HG03280 (cell line): ENCODE results near the gene PIK3R4.

Experiments used
- ATAC-seq: cut with Tn5 transposase; IDR thresholded peaks from one replicate; pipeline ENCODE4 v1.9.1; 2021; ENCODE audit warnings: mild to moderate bottlenecking, moderate library complexity; ENCODE audit not compliant: unreplicated experiment

Gene PIK3R4

DNA sequence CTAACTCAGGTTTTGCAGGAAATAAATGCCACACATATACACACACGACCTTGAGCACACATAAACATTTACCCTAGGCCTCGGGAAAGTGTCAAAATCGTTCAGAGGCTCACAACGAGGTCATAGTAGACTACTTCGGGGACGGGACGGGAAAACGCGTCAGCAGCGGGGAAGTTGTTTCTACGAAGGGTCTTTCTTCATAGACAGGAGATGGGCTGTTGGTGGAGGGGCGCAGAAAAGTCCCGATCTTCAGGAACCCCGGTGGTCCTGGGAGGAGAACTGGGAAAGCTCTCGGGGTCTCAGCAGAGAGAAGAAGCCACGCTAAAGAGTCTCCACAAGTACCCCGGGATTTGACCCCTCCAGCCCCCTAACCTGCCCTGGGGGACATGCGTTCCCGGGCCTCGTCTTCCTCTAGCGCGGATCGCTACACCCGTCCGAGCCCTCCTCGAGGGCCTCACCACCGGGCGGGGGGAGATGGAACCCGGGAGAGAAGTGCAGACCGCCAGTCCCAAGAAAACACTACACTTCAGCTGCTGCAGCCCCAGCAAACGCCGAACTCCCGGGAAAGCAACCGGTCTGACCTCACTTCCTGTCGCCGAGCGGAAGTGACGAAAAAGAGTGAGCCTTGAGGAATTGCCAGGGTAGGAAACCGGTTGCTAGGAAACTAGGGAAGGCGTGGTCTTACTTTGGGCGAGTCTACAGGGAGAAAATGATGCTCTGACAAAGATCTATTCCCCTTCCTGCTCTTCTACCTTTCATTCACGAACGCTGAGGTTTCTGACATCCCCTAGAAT lies at the start of gene PIK3R4:
Gene PIK3R4 (minus strand): TSS at position 584 of the 794 bp plus-strand sequence. CDS start 1,611 bp downstream, outside the sequence.
- peak; percentile 88 for ATAC-seq

DNA sequence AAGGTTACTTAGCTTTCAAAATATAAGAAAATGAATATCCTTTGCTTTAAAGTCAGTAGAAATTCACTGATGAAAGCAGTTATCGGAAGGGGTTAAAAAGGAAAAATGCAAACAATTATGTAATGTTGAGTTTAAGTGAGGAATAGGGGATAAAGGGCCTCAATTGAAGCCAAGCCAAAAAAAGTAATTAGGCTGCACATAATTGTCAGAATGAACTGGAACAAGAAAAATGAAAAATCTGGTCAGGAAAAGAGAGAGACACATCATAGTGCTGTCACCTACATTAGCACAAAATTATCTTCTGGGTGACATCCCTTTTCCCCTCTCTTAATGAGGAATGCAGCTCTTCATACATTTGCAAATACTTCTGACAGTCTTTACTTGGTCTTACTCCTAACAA lies 48.8 kb upstream of the PIK3R4 start:
- ATAC-seq = no peak

- no peak for ATAC-seq
Observed at GRCh38 chr3:130792246-130792645, 45.6 kb upstream of the PIK3R4 start.

DNA sequence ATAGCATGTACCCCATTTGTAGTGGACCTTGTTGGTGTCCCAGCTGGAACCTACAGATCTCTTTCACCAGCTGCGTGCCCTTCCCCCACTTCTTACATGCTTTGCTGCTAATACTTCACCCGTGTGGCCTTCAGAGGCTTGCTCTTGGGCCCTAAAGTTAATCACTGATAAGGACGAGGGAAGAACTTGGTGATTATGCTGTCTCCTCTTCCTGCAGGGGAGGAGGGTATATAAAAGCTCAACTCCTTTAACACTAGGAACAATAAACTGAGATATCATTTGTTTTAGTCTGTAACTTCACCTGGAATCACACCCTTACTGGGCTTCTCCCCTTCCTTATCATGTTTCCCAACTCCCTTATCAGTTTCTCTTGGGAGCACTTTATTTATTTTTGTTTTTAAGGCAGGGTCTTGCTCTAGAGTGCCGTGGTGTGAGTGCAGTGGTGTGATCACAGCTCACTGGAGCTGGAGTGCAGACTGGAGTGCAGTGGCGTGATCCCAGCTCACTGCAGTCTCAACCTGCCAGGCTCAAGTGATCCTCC lies 43.2 kb upstream of the PIK3R4 start:
- ATAC-seq = no peak

- no peak for ATAC-seq
Observed at GRCh38 chr3:130787422-130788068, 40.9 kb upstream of the PIK3R4 start.

DNA sequence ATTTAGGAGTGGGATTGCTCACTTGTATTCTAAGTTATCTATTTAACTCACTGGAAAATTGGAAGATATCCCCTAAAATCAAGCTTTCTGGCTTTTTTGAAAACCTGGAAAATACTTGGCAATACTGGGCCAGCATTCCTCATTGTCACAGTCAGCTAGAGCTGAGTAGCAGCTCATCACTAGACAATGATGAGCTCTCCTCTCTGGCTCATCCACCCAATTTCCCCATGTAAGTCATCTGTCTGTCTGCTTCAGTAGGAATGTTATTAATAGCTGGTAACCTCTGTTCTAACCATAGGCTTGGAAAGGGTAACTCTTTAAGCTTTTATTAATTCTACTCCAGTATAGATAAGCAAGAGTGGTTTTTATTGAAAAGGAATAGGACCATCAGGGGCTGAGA lies 39.7 kb upstream of the PIK3R4 start:
- no peak for ATAC-seq

GRCh38 chr3:130783629-130784028 lies 37.0 kb upstream of the PIK3R4 start:
- no peak for ATAC-seq

DNA sequence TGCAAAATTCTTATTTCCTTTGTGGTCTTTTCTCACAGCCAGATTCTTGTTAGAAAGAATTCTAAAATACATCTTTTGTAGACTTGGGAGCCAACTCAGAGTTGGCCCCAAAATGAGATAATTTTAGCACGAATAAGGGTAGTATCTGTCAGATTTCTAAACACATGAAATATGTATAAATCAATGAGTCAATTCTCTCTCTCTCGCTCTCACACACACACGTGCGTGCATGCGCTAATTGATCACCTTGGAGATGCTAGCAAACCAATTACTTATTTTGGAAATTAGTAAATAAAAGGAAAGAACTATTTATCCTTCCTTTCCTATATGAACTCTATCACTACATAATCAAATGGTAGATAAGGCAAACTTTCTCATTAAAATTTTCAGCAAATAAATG lies 32.9 kb upstream of the PIK3R4 start:
- ATAC-seq = no peak

- peak; percentile 88 for ATAC-seq
Observed at GRCh38 chr3:130779031-130779430, 32.4 kb upstream of the PIK3R4 start.

- no peak for ATAC-seq
Observed at GRCh38 chr3:130773366-130773765, 26.7 kb upstream of the PIK3R4 start.

DNA sequence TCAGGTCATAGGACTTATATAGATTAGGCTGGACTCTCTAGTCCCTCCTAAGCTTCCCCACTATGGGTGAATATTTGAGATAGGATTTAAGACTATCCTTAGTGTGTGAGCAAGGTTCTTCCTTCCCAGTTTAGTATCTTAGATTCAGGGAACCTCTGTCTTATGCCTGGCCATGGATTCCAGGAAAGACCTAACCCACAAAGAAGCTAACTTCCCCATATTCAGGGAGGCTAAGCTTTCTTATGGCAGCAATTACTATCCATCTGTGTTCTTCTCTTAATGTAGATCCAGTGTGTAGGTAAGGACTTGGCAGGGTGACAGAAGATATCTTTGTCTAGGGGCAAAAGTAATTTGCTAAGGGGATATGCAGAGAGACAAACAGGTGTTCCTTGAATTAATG lies 25.5 kb upstream of the PIK3R4 start:
- ATAC-seq = no peak

GRCh38 chr3:130770644-130771043 lies 24.0 kb upstream of the PIK3R4 start:
- no peak for ATAC-seq

GRCh38 chr3:130761730-130762311 lies 15.2 kb upstream of the PIK3R4 start:
- ATAC-seq = no peak

DNA sequence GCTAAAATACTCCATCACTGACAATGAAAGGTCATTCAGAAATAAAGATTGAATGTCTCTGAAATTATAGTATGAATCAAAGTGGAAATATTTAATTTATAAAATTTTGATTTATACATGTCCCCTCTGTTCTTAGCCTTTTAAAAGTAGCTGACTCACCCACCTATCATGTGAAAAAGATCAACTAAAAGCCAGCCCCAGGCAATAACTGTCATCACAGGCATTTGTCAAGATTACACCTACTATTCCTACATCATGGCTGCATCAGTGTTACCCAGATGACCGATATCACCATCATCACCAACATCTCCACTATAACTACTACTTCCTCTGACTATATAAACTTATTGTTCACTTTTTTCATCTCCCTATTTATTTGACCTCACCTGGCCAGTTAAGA lies 14.3 kb upstream of the PIK3R4 start:
- no peak for ATAC-seq

DNA sequence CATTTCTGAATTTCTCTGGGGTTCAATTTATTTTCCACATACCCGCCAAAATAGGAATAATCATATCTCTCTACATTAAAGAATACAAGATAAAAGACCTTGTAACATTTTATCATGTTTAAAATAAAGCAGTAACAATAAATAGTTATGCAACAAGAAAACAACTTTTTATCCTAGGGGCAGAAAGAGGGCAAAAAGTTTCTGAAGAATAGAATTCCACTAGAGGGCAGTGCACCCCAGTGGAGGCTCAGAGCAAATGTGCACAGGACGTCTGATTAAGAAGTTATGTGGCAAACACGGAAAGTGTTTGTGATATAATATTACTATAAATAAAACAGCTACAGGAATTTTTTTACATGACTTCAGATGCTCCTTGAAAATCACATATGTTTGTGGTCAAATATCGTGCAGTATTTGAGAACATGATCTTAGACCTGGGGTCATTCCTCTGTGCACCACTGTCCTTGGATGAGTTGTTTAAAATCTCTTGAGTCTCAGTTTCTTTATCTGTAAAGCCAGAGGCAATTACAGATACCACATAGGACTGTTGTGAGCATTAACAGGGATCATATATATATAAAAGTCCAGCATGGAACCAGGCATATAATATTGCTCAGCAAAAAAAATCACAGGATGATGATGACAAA lies 13.2 kb upstream of the PIK3R4 start:
- peak; percentile 75 for ATAC-seq

DNA sequence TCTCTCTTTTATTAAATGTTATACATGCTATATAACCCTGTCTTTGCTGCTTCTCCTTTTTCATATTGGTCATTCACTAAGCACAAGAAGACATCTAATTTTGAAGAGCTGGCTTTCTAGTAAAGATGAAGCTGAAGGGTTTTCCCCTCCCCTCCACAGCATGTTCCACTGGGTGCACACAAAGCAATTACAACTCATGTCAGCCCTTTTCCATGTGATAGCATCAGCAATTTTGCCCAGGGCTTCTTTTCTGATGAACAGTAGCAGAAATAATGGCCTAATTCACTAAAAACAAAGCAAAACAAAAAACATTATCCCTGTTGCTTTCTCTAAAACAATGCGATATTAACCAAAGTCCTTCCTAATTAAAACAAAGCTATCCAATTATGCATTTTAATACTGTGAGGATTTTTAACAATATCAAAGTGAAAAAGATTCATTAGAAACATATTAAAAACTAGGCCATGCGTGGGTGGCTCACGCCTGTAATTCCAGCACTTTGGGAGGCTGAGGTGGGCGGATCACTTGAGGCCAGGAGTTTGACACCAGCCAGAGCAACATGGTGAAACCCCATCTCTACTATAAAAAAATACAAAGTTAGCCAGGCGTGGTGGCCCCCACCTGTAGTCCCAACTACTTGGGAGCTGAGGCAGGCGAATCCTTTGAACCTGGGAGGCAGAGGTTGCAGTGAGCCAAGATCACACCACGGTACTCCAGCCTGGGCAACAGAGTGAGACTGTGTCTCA lies 12.2 kb upstream of the PIK3R4 start:
- no peak for ATAC-seq

- ATAC-seq = no peak
Observed at GRCh38 chr3:130757611-130758150, 11.1 kb upstream of the PIK3R4 start.

DNA sequence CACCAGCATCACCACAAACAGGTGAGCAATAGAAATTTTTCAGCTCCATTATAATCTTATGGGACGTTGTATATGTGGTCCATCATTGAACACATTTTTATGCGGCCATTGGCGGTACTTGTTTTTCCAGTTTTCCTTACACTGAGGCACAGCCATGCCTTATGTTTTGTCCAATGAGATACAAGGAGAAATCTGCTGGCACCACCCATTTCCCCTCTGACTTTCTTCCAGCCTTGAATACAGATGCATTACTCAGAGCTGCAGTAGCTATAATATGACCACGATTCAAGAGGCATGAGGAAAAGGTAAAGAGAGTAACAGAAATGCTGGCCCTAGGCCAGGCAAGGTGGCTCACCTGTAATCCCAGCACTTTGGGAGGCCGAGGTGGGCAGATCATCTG lies 9.0 kb upstream of the PIK3R4 start:
- no peak for ATAC-seq

- ATAC-seq = no peak
Observed at GRCh38 chr3:130748981-130749380, 2.4 kb upstream of the PIK3R4 start.

DNA sequence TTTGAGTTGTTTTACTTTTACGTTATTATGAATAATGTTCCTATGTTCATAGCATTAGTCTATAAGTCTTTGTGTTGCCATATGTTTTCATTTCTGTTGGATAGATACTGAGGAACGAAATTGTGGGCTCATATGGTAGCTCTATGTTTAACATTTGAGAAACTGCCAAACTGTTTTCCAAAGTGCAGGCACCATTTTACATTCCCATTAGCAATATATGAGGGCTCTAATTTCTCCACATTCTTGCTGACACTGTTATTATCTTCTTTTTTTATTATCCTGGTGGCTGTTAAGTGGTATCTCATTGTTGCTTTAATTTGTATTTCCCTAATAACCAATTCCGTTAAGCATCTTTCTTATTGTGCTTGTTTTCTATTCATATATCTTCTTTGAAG lies 1.8 kb upstream of the PIK3R4 start:
- ATAC-seq = no peak
